HS-5 (cell line): ENCODE measurements around the gene NR1D2.

ENCODE experiments used
- DNase-seq: peaks from one replicate; pipeline ENCODE4 v3.0.0-alpha.2; 2012; ENCODE audit warnings: low read depth

The NR1D2 gene

DNA sequence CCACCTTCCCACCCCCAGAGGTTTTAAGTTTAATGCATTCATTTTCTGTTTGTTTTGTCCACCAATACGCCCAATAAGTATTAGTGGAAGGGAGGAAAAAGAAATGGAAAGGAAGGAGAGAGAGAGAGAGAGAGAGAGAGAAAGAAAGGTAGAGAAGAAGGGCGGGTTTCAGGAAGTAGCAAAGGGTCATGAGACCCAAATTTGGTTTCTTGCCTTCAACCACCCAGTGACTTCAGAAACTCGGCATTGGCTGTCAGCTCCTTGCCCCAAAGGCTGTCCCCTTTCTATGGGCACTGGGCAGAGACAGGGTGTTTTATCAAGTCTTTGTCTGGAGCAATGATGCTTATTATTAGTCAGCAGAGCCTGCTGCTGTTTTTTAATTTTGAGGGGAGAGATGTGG is 13.5 kb upstream of the NR1D2 start:
- no peak for DNase-seq

DNA sequence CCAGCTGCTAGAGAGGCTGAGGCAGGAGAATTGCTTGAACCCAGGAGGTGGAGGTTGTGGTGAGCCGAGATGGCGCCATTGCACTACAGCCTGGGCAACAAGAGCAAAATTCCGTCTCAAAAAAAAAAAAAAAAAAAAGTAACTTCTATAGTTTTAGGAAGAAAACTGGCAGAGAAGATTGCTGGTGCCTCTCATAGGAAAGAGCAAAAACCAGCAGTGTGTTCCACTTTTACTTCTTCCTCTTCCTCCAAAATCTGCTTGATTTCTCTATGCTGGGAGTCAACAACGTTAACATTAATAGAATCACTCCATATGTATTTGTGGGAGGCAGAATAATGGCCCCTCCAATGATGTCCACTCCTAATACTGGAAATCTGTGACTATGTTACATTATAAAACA is 12.5 kb upstream of the NR1D2 start:
- no peak for DNase-seq

DNA sequence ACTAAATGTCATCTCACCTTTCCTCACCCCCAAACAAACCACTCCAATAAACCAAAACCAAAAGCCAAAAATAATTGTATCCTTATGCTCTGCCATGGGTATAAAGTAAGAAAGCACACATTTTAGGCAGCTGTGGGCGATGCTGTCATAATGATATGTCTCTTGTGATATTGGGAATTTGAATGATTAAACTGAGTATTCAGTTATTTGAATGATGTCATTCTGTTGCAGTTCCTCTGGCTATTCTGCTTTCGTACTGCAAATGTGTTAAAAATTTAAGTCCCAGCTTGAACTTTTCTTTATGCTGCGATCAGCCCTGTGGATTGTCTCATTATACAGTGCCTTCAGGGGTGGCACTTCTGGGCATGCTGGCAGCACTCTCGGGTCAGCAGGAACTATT is 10.8 kb upstream of the NR1D2 start:
- no peak for DNase-seq

DNA sequence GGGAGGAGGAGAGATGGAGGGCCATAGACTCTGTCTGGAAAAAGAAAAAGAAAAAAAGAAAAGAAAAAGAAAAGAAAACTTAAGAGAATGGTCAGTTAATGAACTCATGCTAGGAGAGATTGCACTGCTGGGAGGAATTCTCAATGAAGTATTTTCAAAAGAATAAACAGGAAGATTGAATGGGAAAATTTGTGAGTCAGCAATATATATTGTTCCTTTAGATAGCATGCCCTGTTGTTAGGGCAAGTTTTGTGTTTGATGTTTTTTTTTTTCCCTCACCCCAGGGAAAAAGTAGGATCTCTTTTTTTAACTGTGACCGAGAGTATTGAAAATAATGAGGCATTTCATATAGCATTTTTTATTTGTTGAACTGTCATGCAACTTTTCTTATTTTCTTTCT is 7.8 kb upstream of the NR1D2 start:
- DNase-seq: no peak

DNA sequence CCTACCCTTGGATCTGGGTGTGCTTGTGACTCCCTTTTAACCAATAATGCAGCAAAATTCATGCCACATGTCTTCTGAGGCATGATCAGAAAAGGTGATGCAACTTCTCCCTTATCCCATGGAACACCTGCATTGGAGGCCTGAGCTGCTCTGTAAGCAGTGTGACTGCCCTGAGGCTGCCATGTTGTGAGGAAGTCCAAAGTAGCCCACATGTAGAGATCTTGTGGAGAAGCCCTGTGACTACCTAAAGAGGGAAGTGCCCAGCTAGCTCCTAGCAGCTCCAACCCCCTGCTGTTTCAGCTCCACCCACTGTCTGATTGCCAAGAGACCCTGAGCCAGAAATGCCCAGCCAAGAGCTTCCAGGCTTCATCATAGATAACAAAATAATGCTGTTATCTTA is 6.4 kb upstream of the NR1D2 start:
- DNase-seq: no peak

DNA sequence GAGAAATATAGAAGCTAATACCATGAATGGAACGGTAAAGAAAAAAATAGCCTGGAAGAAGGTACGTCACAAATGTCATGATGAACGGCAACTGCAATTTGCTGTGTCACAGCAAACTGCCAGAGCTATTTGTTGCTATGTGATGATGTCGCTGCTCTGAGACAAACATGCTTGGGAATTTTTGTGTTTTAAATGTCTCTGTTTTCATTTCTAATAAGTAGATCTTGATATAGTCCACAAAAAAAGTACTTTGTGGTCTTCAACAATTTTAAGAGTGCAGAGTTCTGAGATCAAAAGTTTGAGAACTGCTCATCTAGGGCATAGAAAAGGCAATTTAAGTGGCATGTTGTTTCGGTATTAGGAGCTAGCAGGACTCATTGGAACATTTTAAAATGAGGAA is 4.3 kb upstream of the NR1D2 start:
- DNase-seq: no peak

DNA sequence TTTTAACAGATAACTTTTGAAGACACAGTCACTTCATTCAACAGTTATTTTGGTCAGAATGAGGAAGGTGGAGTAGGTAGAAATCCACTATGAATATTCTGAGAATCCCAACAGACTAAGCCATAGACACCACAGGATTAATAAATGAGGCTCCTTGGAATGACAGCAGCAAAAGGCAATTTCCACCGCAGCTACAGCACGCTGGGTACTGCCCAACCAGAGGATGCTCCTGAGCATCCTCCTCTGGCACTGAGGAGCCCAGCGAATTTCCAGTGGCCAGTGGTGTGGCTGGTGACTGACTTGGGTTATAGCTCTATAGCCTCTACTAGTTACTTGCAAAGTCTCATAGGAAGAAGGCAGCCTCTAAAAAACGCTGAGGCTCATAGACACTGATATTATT is 3.6 kb upstream of the NR1D2 start:
- no peak for DNase-seq

DNA sequence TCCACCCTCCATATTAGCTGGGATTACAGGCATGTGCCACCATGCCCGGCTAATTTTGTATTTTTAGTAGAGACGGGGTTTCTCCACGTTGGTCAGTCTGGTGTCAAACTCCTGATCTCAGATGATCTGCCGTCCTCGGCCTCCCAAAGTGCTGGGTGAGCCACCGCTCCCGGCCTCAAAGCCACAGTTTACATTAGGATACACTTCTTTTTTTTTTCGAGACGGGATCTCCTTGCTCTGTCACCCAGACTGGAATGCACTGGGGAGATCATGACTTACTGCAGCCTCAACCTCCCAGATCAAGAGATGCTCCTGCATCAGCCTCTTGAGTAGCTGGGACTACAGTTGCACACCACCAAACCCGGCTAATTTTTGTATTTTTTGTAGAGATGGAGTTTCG is 2.5 kb upstream of the NR1D2 start:
- DNase-seq: no peak

DNA sequence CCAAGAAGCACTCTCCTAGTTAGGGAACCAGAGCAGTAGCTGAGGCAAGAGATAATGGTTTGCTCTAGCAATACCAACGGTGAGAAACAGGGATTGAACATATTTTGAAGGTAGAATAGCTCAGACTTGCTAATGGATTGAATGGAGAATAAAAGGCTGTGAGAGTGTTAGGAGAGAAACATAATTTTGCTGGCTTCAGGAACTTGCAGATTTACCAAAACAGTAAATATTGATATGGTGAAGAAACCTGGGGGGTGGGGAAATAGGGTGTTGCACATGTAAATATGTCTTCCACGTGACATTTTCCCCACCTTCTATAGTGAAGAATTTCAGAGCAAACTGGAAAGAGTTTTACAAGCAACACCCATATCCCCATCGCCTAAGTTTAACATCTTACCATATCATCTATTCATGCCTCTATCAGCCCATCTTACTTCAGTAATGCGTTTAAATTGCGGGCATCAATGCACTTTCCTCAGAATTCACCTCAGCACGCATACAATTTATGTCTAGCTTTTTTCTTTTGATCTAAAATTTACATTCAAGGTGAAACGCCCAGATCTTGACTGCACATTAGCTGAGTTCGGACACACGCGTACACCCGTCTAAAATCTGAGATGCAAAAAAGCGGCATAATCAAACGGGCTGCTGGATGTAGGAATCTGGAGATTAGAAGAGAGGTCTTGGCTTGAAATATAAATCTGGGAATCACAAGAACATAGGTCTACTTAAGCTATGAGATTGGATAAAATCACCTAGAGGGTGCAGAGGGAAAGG is 891 bp upstream of the NR1D2 start:
- DNase-seq: no peak

DNA sequence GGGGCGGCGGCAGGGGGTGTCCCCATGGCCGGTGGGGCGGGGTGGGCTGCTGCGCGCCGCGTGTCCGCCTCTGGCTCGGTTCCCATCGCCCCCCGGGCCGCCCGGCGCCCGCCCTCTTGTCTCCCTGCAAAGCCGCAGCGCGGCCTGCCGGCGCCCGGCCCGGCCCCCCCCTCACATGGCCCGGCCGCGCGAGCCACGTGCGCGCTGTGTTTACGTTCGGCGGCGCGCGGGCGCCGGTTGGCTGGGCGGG is 502 bp downstream of the NR1D2 start:
- no peak for DNase-seq

DNA sequence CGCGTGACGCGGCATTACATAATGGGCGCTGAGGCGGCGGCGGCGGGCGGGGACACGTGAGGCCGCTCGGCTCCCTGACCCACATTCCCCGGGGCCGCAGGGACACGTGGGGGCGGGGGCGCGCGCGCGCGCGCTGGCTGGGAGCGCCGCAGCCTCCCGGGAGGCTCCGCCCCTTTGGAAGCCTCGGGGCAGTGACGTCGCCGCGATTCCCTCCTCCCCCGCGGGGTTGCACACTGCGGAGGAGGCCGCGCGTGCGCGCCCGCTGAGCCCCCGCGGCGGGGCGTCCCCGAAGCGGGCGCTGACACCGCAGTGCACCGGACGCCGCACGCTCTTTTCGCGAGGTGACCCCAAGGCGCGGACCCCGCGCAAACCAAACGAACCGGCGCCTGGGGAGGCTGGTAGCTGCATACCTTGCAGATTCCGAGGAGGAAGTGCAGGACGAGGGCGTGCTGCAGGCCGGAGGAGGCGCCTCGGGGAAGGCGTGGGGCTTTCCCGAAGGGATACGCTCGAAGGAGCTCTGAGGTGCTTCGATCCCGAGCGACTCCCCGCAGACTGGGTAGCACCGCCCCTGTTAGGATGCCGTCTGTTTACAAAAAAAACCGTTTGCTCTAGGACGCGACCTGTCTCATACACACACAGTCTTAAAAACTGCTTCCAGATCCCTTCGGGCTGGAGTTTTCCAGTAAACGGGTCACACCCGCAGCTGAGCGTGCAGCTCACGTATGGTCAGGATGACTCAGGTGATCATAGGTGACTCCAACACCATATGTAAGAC is 1.0 kb downstream of the NR1D2 start:
- DNase-seq: peak; percentile 76

DNA sequence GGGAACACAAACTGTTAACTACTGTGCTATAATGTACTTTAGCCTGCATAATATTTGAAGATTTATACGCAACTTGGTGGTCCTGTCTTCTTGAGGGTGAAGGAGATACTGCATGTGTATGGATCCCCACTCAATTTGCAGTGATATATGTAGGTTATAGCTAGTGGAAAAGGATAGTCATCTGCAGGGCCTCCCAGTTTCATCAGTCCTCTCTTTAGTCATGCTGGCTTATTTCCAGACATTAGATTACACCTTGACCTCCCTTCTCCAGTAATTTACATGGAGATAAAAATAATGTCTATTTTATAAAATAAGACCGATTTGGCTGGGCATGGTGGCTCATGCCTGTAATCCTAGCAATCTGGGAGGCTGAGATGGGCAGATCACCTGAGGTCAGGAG is 3.7 kb downstream of the NR1D2 start:
- DNase-seq: no peak

DNA sequence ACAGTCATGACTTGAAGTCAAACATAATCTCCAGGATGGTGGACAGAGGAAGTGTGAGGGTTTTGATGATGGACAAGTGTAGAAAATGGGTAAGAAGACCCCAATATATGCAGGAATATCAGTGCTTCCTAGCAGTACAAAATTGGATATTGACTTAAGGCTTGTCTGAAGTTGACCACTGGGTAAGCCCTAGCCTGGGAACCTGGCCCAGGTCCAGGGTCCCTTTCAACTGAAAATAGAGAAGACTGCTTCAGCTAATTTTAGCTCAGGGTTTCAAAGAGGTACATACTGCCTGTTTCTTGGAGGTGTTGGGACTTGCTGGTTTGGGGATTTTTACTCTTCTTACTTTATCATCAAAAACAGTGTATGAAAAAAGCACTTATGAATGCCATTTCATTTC is 4.7 kb downstream of the NR1D2 start:
- DNase-seq: no peak

DNA sequence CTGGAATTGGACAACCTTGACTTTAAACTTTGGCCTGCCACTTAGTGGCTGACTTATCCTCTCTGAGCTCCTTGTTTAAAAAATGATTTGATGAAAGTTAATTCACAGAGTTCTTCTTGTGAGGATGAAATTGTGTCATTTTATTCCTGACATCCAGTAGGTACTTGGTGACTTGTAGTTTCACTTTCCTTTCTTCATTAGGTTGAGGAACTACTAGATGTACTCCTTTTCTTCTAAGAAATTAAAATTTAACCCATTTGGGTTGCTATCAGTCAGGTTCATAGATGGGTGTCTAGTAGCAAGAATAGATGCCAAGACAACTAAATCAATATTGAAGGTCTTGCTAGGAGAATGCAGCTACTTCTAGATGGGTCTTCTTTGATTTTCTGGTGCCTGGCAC is 5.2 kb downstream of the NR1D2 start:
- no peak for DNase-seq

DNA sequence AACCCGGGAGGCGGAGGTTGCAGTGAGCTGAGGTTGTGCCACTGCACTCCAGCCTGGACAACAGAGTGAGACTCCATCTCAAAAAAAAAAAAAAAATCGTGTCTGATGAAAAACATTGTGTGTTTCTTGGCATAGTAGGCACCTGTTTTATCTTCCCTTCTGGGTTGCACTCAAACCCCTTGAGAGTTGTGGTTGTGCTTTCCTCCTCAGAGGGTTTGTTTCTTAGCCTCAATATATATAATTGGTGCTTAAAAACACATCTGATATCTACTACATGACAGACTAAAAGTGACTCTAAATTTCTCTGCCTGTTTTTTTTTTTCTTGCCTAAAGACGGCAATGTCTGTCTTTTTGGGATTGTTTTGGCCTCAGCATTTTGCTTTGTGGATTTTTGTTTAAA is 7.6 kb downstream of the NR1D2 start:
- DNase-seq: no peak

DNA sequence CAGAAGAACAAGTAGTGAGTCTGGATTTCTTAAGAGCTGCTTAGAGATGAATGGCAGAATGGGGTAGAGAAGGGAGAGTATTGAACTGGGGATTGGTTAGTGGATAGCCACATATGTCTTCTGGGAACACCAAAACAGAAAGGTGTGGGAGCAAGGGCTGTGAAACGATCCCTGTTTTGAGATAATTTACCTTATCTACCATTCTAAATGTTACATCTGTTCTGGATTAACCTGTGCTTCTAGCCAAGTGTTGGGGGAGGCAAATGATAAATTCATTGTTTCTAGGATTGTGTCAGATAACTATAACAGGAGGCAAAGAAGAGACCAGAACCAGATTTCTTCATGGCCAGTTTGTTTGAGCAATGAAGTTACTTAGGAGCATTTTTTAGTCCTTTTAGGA is 8.4 kb downstream of the NR1D2 start:
- DNase-seq: no peak

DNA sequence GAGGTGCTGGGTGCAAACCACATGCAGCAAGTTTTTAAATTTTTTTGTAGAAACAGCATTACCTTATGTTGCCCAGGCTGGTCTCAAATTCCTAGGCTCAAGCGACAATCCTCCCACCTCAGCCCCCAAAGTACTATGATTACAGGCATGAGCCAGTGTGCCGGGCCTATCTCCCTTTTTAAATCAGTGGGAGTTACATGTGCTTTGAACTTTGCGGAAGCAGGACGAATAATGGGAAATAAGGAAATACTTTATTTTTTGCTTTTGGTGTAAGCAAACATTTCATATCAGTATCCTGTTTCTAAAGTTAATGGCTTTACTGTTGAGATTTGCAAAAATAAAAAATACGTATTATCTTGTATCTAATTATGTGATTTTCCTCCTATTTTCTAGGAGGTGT is 9.1 kb downstream of the NR1D2 start:
- no peak for DNase-seq

DNA sequence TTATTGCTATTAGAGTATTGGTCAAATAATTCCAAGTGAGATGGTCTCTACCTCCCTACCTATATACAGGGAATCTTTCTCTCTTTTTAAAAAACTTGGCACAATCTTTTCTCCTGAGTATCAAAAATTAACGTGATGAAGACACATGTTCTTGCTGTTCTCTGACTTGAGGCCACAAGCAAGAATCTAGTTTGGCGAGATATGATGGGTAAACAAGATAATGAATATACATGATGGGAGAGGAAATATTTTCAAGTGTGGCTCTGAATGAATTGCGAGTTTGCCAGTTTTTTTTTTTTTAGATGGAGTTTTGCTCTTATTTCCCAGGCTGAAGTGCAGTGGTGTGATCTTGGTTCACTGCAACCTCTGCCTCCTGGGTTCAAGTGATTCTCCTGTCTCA is 11.6 kb downstream of the NR1D2 start:
- DNase-seq: no peak

DNA sequence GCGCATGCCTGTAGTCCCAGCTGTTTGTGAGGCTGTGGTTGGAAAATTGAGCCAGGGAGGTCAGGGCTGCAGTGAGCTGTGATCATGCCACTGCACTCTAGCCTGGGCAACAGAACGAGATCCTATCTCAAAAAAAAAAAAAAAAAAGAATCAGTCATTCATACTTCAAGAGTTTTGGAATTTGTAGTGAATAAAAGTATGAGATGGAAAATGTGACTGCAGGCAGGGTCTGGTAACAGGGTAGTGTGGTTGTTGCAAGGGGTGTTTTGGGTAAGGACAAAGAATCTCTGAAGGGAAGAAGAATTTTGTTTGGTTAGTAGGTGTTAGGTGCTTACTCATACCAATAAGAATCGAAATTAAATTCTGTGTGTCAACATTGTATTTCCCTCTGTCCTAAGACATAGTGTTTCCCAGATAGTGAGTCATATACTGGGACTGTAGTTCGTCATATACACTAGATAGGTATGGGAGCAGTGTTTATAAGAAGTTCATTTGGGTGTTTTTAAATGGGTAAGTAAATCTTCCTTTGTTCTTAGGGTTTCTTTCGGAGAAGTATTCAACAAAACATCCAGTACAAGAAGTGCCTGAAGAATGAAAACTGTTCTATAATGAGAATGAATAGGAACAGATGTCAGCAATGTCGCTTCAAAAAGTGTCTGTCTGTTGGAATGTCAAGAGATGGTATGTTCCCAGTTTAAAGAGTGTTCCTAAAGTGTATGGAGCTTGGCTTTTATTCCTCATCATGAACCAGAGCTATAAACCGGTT is 14.2 kb downstream of the NR1D2 start:
- peak; percentile 80 for DNase-seq

DNA sequence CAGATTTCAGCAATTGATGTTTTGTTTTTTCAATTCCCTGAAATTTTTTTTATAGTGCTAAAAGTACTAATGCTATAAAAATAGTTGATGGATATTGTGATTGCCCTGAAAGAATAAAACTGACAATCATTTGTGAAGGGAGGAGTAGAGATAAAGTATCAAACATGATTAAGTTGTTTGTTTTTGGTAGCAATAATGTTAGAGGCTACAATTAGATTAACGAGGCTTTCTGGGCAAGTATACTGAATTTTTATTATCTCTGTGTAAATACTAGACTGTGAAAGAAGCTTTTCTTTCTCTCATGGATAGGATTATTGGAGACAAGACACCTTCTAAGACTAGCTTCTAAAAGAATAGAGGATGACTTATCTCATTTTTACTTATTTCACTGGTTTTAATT is 15.6 kb downstream of the NR1D2 start:
- no peak for DNase-seq

DNA sequence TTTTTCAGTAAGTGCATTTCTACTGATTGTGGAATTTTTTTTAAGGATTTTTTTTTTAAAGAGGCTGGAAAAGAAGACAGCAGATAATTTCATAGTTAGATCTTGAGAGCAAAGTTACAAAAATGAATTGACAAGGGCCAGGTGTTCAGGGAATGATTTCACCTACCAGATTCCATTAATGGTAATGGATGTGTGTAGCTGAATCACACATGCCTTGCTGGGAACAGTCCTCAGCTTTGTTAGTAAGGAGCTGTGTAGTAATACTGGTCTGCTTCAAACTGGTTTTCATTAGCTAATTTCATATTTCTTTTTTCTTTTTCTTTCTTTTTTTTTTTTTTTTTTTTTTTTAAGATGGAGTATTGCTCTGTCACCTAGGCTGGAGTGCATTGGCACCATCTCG is 16.0 kb downstream of the NR1D2 start:
- no peak for DNase-seq

DNA sequence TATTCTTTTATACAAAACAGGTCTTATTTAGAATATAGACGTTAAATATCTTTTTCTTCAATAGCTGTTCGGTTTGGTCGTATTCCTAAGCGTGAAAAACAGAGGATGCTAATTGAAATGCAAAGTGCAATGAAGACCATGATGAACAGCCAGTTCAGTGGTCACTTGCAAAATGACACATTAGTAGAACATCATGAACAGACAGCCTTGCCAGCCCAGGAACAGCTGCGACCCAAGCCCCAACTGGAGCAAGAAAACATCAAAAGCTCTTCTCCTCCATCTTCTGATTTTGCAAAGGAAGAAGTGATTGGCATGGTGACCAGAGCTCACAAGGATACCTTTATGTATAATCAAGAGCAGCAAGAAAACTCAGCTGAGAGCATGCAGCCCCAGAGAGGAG is 16.8 kb downstream of the NR1D2 start:
- no peak for DNase-seq

DNA sequence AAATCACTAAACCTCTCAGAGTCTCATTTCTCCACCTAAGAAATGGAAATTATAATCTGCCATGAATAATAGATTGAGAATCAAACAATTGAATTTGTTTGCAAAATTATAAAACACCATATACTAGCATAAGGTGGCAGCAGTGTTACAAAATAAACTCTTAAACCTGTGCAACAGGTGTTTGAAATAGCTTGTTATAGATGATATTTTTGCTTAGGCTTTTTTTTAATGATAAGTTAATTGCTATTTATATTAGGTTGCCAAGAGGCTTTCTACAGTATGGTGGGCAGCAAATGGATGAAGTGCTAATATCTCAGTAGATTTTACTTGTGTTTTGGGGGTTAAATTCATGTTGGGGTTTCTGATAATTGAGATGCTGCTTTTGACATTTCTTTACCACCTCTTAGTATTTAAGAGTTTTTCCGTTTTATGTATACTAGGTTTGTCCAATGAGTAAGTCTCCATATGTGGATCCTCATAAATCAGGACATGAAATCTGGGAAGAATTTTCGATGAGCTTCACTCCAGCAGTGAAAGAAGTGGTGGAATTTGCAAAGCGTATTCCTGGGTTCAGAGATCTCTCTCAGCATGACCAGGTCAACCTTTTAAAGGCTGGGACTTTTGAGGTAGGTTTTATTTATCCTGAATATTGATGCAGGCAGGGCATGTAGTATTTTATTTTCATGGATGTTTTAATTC is 19.6 kb downstream of the NR1D2 start:
- no peak for DNase-seq
